Measurements from ENCODE around the gene APOBR.
A peak's percentile ranks its signal among the peaks of the same experiment; 100 is the strongest.
"Not testable (repeated sequence)": the region's sequence is repeated elsewhere in the genome, so short reads cannot be mapped to it uniquely, and the experiment has no call there.

APOBR gene

GRCh38 chr16:28494121-28494851 lies at the start of gene APOBR:
Gene APOBR, plus strand, starts transcription at chr16:28494643. Its CDS starts 39 bp downstream, at chr16:28494682.
- DNase-seq = no peak

GRCh38 chr16:28446388-28446787 lies 48.1 kb upstream of the APOBR start:
- not testable (repeated sequence) for DNase-seq

- DNase-seq = not testable (repeated sequence)
Observed at GRCh38 chr16:28447081-28447480, 47.4 kb upstream of the APOBR start.

- no peak for DNase-seq
Observed at GRCh38 chr16:28473714-28474265, 20.7 kb upstream of the APOBR start.

GRCh38 chr16:28475221-28475620 lies 19.2 kb upstream of the APOBR start:
- no peak for DNase-seq

GRCh38 chr16:28477311-28477920 lies 17.0 kb upstream of the APOBR start:
- DNase-seq = no peak

- DNase-seq = no peak
Observed at GRCh38 chr16:28478506-28479180, 15.8 kb upstream of the APOBR start.

- no peak for DNase-seq
Observed at GRCh38 chr16:28482026-28482425, 12.4 kb upstream of the APOBR start.

- not testable (repeated sequence) for DNase-seq
Observed at GRCh38 chr16:28483361-28483760, 11.1 kb upstream of the APOBR start.

GRCh38 chr16:28486266-28486665 lies 8.2 kb upstream of the APOBR start:
- DNase-seq = no peak

GRCh38 chr16:28491230-28491969 lies 3.0 kb upstream of the APOBR start:
- DNase-seq = no peak

GRCh38 chr16:28491970-28492474 lies 2.4 kb upstream of the APOBR start, which contains the start of gene CLN3:
Gene CLN3, minus strand, starts transcription at chr16:28492074. Its CDS starts 315 bp downstream, at chr16:28491759.
- DNase-seq = peak; percentile 45

GRCh38 chr16:28492511-28492910 lies 1.9 kb upstream of the APOBR start:
- no peak for DNase-seq

GRCh38 chr16:28495098-28495793 lies 803 bp downstream of the APOBR start:
- no peak for DNase-seq

- no peak for DNase-seq
Observed at GRCh38 chr16:28495795-28496749, 1.6 kb downstream of the APOBR start.

- no peak for DNase-seq
Observed at GRCh38 chr16:28496844-28497243, 2.4 kb downstream of the APOBR start.

GRCh38 chr16:28497386-28497785 lies 2.9 kb downstream of the APOBR start:
- DNase-seq = no peak

GRCh38 chr16:28497861-28498599 lies 3.6 kb downstream of the APOBR start:
- no peak for DNase-seq

- DNase-seq = no peak
Observed at GRCh38 chr16:28498666-28499381, 4.4 kb downstream of the APOBR start.

Measured in NCI-H187 treated with DMSO at 0.1 percent for 48 hours (cell line).